Gastrocnemius medialis (tissue), 4 donors: ENCODE results near the gene ABCF1.

Experiments
- POLR2A ChIP-seq, 2 donors: fragments of 450-650 bp; IDR thresholded peaks; one replicate each; pipeline ENCODE4 v1.6.1; 2017; ENCODE audit warnings: antibody characterized with exemption in 2 of 2, mild to moderate bottlenecking in 2 of 2, moderate library complexity in 2 of 2
- TF ChIP-seq, protein P1 (sequence below), 5 experiments: fragments of 450-650 bp in 3 of 5; fragments of 200-600 bp in 2 of 5; sonication (generic) in 2 of 5; IDR thresholded peaks in 4 of 5; conservative IDR thresholded peaks in 1 of 5; 1 replicate in 4 of 5; 2 replicates in 1 of 5; pipeline ENCODE4 v1.5.1; 2016 to 2019; ENCODE audit warnings: antibody characterized with exemption in 5 of 5, mild to moderate bottlenecking in 3 of 5, moderate library complexity in 3 of 5

DNA sequence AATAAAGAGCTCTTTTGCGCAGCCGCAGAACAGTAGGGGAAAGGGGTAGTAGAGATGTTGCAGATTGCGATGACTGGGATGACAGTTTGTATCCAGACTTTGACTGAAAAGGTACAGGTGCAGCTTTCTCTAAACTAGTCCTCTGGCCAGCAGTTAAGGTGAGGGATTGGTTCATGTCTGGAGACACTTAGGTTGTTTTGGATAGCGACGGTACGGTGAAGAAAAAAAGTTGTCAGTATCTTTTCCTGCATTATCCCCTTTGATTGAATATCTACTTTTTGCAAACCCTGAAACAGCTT is 13.6 kb upstream of the ABCF1 start:
- TF ChIP-seq, protein P1, sequence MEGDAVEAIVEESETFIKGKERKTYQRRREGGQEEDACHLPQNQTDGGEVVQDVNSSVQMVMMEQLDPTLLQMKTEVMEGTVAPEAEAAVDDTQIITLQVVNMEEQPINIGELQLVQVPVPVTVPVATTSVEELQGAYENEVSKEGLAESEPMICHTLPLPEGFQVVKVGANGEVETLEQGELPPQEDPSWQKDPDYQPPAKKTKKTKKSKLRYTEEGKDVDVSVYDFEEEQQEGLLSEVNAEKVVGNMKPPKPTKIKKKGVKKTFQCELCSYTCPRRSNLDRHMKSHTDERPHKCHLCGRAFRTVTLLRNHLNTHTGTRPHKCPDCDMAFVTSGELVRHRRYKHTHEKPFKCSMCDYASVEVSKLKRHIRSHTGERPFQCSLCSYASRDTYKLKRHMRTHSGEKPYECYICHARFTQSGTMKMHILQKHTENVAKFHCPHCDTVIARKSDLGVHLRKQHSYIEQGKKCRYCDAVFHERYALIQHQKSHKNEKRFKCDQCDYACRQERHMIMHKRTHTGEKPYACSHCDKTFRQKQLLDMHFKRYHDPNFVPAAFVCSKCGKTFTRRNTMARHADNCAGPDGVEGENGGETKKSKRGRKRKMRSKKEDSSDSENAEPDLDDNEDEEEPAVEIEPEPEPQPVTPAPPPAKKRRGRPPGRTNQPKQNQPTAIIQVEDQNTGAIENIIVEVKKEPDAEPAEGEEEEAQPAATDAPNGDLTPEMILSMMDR (IDR thresholded peaks at IDR 0.05 in 4 of 5, conservative IDR thresholded peaks at IDR 0.05 in 1 of 5): no peak
- TF ChIP-seq POLR2A (IDR thresholded peaks at IDR 0.05): no peak
